Measurements from ENCODE around the gene RSPH1. TPM values are rescaled to one million over a fixed set of nuclear protein-coding genes. Genes with fewer than 3 reads are reported as not detected.

Gene RSPH1
- polyA plus RNA-seq, 2 of the 4 experiments (the other 2 are of a cell fraction), result 0.71 to 0.85 TPM

DNA sequence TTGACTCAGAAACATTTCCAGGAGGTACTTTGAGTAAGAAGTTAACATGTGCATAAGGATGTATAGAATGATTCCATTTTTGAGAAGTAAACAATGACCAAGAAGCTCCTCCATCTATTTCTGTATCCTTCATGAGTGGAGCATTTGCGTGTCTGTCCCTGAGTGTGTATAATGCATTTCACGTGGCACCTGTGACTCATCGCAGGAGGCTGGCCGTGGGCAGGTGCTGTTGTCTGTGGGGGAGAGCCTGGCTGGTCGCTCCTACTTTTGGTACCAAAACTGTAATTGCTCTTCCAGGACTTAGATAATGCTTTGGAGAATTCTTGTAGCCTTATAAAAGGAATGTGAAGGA is 34.1 kb upstream of the RSPH1 start (continued):
- no peak for TF ChIP-seq CBX8 (IDR thresholded peaks at IDR 0.05)

DNA sequence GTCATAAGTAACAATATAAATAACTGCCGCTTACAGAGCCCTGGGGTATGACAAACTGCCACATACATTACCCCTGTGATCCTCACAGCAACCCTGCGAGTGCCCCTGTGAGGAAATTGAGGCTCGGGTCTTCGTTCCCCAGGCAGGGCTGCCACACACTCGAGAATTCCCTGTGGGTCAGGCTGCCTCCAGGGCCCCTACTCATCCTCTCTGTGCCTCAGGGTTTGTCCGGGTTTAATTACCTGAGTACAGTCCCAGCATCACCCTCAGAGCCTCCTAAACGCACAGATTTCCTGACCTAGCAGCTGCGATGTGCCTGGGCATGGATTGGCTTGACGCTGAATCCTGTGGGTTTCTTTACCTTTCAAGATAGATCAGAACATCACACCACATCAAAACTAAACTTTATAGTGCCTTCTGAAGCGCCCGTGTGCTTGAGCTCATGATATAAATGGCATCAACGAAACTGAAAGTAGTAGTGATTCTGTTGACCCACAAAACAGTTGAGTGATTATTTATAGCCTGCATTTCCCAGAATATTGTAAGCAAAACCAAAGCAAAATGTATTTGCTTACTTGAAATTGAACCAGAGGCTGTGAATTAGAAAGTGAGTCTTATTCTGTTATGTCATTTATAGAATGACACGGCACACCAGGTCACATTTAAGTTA is 31.6 kb upstream of the RSPH1 start:
- WGBS (ENCODE audit: missing lambda C conversion rate), result 81% methylated on average over 12 of the region's 13 CpGs
- ChIA-PET POLR2A (no interaction called here), CTCF (interaction anchor here (1.1 to 1.9 kb wide), 3 partner anchors 10 to 61 kb away, joined by 3 to 5 read pairs (median 4); no protein-coding TSS in a partner anchor)
- FAIRE-seq, result no peak
- H3K9me3 ChIP-seq, result no peaks in the 10 kb centered on the region
- H3K4me1 ChIP-seq, result no peaks in the 10 kb centered on the region
- no peak overlapping the region for H3K27ac ChIP-seq
- no peak overlapping the region for H3K4me2 ChIP-seq
- no peak overlapping the region for H3K4me3 ChIP-seq
- no peak for ATAC-seq
- no peak for DNase-seq (ENCODE audit: low read depth in 1 of 2, low spot score in 1 of 2)
- TF ChIP-seq, protein P1, sequence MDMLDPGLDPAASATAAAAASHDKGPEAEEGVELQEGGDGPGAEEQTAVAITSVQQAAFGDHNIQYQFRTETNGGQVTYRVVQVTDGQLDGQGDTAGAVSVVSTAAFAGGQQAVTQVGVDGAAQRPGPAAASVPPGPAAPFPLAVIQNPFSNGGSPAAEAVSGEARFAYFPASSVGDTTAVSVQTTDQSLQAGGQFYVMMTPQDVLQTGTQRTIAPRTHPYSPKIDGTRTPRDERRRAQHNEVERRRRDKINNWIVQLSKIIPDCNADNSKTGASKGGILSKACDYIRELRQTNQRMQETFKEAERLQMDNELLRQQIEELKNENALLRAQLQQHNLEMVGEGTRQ (IDR thresholded peaks at IDR 0.05), result no peak
- no peak for TF ChIP-seq JUN (IDR thresholded peaks at IDR 0.05)
- no peak for TF ChIP-seq FOSL2 (IDR thresholded peaks at IDR 0.05)
- TF ChIP-seq FOSL2 (CRISPR knock-in tag; IDR thresholded peaks at IDR 0.05), result no peak
- no peak for TF ChIP-seq ATOH8 (CRISPR knock-in tag; IDR thresholded peaks at IDR 0.05; ENCODE audit: low read depth)
- TF ChIP-seq, protein P2, sequence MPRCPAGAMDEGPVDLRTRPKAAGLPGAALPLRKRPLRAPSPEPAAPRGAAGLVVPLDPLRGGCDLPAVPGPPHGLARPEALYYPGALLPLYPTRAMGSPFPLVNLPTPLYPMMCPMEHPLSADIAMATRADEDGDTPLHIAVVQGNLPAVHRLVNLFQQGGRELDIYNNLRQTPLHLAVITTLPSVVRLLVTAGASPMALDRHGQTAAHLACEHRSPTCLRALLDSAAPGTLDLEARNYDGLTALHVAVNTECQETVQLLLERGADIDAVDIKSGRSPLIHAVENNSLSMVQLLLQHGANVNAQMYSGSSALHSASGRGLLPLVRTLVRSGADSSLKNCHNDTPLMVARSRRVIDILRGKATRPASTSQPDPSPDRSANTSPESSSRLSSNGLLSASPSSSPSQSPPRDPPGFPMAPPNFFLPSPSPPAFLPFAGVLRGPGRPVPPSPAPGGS (IDR thresholded peaks at IDR 0.05), result no peak
- no peak for TF ChIP-seq ZSCAN20 (CRISPR knock-in tag; IDR thresholded peaks at IDR 0.05)
- no peak for TF ChIP-seq HEYL (CRISPR knock-in tag; IDR thresholded peaks at IDR 0.05)

DNA sequence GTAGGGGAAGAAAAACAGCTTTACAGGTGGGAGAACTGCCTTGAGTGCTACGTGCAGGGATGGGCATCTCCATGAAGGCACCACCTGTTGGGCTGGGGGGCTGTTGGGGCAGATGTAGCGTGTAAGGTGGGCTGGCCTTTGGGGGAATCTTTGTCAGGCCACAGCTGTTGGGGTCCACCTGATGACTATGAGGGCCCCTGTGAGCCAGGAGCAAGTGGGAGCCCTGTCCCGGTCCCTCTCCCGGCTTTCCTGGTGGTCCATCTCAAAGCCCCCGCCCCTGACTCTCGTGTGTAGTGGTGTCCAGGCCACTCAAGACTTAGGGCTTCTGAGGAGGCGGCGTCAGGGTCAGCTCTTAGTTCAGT is 31.1 kb upstream of the RSPH1 start:
- ATAC-seq (no peak), DNase-seq (ENCODE audit: low read depth in 1 of 2, low spot score in 1 of 2) (no peak), FAIRE-seq (no peak)
- H3K4me3 ChIP-seq, result no peak overlapping the region
- no peak overlapping the region for H3K27ac ChIP-seq
- H3K4me2 ChIP-seq, result no peak overlapping the region
- POLR2A ChIA-PET, result no interaction called here
- H3K4me1 ChIP-seq, result no peaks in the 10 kb centered on the region
- 98% methylated on average over 8 of the region's 8 CpGs for WGBS (ENCODE audit: missing lambda C conversion rate)
- CTCF ChIA-PET, result interaction anchor here (1.1 to 1.9 kb wide), 3 partner anchors 10 to 60 kb away, joined by 3 to 5 read pairs (median 4); no protein-coding TSS in a partner anchor
- TF ChIP-seq TP53 (CRISPR knock-in tag; IDR thresholded peaks at IDR 0.05) (no peak), EP300 (IDR thresholded peaks at IDR 0.05) (no peak), MYC (IDR thresholded peaks at IDR 0.05; ENCODE audit: borderline replicate concordance, low read length) (no peak), NR3C1 (IDR thresholded peaks at IDR 0.05) (no peak), SMC3 (IDR thresholded peaks at IDR 0.05) (no peak), KDM1A (IDR thresholded peaks at IDR 0.05; ENCODE audit: low read depth) (no peak), RARB (CRISPR knock-in tag; IDR thresholded peaks at IDR 0.05) (no peak), RFX5 (IDR thresholded peaks at IDR 0.05) (no peak), ATOH8 (CRISPR knock-in tag; IDR thresholded peaks at IDR 0.05; ENCODE audit: low read depth) (no peak), CBX2 (IDR thresholded peaks at IDR 0.05; ENCODE audit: borderline replicate concordance, low read depth) (no peak), POLR2AphosphoS2 (conservative IDR thresholded peaks at IDR 0.05; ENCODE audit: low read length) (no peak), EHMT2 (IDR thresholded peaks at IDR 0.05; ENCODE audit: low read depth) (no peak), GATA3 (IDR thresholded peaks at IDR 0.05; ENCODE audit: borderline replicate concordance) (no peak), CBX8 (IDR thresholded peaks at IDR 0.05) (no peak), HDAC2 (IDR thresholded peaks at IDR 0.05) (no peak), CHD2 (IDR thresholded peaks at IDR 0.05; ENCODE audit: low read length, partially characterized antibody) (no peak)
- TF ChIP-seq, protein P3, sequence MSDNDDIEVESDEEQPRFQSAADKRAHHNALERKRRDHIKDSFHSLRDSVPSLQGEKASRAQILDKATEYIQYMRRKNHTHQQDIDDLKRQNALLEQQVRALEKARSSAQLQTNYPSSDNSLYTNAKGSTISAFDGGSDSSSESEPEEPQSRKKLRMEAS (IDR thresholded peaks at IDR 0.05), result no peak
- no peaks in the 10 kb centered on the region for H3K9me3 ChIP-seq
